Midbrain (tissue), 1 donor: ENCODE measurements around the gene ZNF263.
A peak's percentile ranks its signal among the peaks of the same experiment; 100 is the strongest.

Source experiments
- DNase-seq: peaks from one replicate; lab custom pipeline; 2025; lab: John Stamatoyannopoulos, UW

ZNF263 gene

GRCh38 chr16:3282730-3283542 is at the start of gene ZNF263:
Gene ZNF263, plus strand, starts transcription at chr16:3283491. Its CDS starts 328 bp downstream, at chr16:3283819.
- peak; percentile 99 for DNase-seq

DNA sequence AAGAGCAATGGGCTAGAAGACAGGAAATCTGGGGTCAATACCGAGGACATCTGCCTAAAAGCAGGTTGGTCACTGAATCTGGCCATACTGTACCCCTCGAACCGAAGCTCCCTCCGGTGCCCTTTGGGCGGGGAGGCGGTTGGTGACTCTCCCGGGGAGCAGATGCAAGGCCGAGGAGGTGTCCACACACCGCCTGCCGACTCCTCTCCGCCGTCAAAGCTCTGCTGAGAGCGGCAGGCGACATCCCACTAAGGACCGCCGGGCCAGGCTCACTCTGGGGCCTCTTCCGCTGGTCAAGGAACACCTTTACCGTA is 48.8 kb upstream of the ZNF263 start:
- DNase-seq, result no peak

DNA sequence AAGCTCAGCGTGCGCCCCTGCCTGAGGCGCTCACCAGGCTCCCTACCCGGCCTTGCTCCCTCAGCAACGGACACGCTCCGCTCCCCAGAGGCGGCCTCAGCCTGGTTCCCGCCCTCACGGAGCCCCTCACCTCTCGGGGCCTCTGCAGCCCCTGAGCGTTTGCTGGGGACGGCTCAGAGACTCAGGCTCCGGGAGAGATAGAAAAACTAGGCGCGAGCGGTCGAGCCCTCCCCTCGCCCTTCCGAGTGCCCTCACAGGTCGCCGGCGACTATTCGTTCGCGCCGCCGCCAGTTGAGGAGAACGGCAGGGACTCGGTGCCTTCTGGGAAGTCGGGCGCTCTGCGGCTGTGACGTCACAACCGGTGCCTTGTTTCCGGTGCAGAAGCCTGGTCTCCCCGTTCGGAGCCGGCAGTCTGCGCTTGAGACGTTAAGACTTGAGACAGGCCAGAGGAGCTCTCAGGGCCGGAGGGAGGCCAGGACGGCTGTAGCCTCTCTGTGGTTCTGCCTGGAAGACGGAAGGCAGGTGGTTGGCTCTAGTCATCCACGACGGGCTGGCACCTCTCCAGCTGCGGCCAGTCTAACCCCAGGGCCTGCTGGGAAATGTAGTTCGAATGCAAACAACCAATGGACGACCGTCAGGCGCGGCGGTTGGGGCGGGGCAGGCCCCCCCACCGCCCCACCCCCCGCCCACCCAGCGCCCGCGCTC is 48.3 kb upstream of the ZNF263 start, which contains the start of gene ZNF200:
Gene ZNF200, minus strand, starts transcription at position 302 of the 705 bp plus-strand sequence. CDS start 1,403 bp downstream, outside the sequence.
- DNase-seq, result peak; percentile 95

DNA sequence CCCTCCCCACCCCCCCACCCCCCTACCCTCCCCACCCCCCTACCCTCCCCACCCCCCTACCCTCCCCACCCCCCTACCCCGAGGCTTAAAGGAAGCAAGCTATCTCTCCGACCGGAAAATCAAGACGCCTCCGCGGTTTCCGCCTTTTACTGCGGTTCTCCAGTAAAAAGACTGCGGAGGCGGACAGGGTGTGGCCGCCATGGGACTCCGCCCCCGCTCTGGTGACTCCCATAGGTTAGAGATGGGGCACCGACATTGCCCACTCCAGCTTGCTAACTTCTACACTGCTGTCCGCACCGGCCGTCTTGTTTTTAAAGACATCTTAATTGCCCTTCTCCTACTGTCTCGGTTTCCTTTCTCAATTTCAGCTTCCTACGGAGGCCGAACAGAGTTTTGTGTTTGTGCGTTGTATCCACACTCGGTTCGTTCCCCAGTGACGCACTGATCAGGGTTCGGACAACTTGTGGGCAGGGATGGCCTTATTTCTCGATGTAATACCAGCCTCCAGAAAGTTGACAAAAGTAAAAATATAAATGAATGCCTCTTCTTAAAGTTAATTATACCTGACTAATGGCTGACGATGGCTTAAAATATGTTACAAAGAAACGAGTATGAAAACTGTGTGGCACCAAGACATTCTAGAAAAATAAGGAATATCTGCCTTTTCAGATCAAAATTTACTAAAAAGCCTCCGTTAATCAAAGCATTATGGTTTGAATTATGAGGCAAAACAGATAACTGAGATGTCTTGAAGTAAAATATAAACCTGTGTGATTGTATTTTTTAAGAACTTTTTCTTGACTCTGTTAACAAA is 47.2 kb upstream of the ZNF263 start:
- DNase-seq, result no peak

DNA sequence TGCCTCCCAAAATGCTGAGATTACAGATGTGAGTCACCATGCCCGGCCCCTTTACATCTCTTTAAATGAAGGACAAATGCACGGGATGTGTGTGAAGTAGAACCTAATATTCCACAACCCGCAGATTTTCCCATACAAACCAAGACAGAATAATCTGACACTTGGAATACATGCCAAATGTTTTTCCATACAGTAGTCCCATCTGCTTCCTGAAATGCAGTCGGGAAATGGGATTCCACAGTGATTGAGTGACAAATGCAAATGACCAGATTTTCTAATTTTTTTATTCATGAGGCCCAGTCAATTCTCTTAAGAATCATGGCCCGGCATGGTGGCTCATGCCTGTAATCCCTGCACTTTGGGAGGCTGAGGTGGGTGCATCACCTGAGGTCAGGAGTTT is 41.5 kb upstream of the ZNF263 start:
- DNase-seq, result no peak

DNA sequence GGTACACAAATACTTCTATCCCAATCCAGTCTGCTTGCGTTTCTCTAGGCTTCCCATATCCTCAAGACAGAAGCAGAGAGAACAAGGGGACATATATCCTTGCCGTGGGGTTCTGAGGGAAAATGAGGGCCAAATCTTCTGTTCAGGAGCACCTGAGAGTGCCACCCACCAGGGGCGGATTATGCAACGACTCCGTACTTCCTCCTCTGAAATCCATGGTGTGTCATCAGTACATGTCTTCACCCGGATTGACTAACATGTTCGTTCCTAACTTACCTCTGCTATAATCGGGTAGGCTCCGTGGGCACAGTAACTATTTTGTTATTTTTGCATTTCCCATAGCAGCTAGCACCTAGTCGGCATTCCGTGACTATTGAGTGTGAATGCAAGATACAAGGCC is 40.6 kb upstream of the ZNF263 start:
- DNase-seq, result no peak

DNA sequence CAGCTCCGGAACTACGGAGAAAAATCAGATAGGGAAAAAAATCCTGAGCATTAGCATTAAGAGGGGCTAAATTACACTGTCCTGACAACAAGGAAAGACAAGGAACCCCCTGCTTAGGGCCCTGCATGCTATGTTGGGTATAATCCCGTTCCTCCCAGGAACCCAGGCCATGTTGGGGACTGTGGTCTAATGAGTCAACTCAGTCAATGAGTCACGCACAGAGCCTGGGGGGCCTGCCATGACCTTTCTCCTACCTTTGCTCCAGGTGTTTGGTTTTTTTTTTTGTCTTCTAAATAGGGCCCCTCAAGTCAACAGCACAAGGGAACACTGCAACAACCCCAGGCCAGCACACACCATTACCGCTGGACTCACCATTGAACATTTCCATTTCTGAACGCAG is 39.4 kb upstream of the ZNF263 start:
- DNase-seq, result no peak

DNA sequence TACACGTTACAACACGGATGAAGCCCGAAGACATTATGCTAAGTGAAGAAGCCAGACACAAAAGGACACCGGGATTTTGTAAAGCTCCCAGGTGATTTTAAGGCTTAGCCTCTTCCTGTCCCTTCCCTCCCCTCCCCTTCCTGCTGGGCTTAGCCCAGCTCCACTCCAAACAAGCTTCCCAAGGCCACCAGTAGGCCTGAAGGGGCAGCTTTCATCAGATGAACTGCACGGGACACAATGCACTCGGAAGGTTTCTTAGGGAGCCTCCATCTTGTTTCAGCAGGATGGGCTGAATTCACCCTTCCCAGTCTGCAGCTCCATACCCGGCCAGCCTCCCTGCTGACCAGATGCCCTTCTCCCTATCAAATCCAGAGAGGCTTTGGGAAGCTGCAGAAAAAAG is 37.3 kb upstream of the ZNF263 start:
- no peak for DNase-seq

GRCh38 chr16:3246876-3247275 is 36.4 kb upstream of the ZNF263 start:
- no peak for DNase-seq

DNA sequence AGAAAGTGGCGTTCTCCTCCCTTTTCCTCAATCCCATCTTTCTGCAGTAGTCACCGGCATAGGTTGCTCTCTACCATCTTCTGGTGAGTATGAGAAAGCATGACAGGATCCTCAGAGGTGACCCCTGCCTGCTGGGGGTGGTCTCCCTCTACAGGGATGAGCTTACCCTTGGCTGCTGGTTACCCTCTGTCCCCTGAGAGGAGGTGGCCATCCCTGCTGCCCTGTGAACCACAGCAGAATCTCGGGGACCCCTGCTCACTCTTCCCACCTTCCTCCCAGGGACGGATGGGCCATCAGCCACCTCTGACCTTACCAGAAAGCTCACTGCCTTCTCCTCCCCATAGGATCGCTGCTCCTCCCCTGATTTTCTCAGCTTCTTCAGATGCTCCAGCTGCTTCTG is 34.7 kb upstream of the ZNF263 start:
- no peak for DNase-seq

GRCh38 chr16:3249020-3249419 is 34.3 kb upstream of the ZNF263 start:
- DNase-seq, result no peak

DNA sequence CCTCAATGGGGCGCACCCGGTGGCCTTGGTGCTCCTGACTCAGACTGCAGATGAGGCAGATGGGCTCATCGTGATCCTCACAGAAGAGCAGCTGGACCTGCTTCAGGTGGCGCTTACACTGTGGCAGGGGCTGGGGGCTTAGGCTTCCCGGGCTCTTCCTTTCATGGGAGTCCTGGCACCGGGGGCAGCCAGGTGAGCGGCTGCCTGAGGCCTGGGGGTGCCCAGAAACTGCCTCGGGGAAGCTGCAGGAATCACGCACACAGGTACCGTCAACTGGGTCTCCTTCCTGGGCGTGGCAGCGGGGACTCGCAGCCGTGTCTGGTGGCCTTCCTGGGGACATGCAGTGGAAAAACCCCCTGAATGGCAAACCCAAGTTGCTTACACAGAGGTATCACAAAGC is 33.8 kb upstream of the ZNF263 start:
- no peak for DNase-seq

- DNase-seq, result no peak
These were observed 30.3 kb upstream of the ZNF263 start for GRCh38 chr16:3252967-3253366.

- no peak for DNase-seq
These were observed 29.0 kb upstream of the ZNF263 start for GRCh38 chr16:3254309-3254708.

DNA sequence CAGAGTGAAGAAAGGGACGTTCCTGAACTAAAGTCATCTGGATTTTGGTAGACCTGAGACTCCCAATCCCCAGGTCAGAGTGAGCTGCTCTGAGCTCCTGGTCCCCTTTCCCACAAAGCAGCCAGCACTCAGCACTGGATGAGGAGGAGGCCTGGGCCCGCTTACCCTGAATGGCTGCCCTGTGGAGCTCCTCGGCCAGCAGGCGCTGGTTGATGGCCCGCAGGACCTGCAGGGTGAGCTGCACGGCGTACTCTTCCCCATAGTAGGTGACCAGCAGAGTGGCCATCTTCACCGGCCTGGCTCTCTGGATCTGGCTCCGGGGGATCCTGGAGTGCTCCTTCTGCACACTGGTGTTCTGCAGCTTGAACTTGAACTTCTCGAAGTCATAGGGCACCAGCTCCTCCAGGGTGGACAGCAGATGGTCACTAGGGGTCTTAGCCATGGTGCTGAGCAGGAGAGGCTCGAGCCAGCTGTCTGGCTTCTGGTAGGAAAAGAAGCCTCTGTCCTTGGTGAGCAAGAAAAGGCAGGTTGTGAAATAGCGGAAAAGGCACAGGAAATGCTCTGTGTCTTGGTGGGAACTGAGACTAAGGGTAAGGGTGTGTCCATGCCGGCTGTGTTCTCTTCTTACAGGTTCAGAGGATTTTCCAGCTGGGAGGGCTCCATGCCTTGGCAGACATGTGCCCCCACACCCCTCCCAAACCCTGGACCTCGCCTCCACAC is 27.0 kb upstream of the ZNF263 start, which contains the start of gene MEFV:
Gene MEFV, minus strand, starts transcription at position 488 of the 720 bp plus-strand sequence. Its CDS starts 46 bp downstream, at position 442.
- DNase-seq, result no peak

DNA sequence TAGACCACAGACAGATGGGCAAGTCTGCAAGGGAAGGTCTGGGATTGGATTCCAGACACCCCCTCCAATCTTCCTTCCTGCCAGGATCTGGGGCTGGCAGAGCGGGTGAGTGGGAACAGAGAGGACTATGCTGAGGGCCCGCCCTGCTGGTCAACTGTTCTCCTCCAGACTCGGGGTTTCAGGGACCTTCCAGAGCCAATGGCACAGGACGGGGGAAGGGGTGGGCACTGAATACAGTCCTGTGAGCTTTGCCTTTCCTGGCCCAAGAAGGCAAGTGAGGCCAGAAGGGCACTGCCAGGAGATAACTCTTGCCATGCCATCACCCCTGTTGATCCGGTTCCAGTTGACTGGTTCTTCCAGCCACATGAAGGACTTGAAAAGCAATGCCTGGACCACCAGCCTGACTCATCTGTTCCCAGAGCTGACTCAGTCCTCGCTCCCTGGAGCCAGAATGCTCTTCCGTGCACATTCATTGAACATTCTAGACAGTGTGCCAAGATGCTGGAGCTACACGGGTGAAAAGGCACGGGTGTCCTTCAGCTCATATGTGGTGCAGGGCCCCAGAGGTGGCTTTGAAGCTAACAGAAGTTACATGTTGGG is 26.3 kb upstream of the ZNF263 start:
- no peak for DNase-seq

- no peak for DNase-seq
These were observed 23.5 kb upstream of the ZNF263 start for GRCh38 chr16:3259836-3260235.

DNA sequence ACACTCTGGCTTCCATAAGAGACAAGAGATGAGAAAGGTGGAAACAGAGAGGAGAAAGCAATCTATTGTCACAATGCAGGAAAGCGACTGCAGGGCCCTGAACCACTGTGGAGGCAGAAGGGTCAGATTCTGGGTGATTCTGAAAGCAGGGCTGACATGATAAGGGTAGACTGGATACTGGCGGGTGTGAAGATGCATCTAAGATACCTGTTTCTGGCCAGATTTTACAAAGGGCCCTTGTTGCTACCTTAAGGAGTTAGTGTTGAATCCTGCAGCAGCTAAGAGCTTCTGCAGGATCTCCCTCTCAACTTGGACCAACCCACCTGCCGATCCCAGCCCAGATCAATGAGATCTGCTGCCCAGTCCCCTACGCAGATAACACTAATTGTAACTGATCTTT is 20.8 kb upstream of the ZNF263 start:
- DNase-seq, result no peak

- DNase-seq, result peak; percentile 99
These were observed 18.9 kb upstream of the ZNF263 start for GRCh38 chr16:3264137-3265036.

DNA sequence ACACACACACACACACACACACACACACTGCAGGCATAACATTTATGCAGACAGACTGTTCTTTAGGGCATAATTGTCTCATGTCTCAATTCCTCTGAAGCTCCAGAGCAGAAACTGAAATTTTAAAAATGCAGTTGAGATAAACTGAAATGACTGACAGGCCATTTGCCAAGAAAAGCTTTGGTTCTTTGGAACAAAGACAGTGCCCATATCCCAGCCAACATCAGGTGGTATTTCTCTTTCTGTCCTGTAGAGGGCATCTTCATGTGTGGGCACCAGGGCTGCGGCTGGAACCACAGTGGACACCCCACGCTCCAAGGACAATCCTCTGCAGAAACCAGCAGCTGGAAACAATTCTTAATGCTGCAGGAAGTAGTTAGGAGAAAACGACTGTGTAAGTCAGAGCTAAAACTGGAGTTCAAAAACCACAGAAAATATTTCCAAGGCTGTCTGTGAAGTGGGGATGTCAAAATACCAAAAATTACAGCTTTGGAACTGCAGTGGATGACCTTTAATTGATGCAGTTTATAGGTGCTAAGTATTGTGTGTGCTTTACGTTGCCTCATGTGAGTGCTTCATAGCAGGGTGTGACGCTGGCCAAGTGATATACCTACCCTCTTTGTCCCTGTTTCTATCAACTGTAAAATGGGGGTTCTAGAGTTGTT is 16.3 kb upstream of the ZNF263 start:
- peak; percentile 53 for DNase-seq
